Erythroblast (primary cell): ENCODE data around the gene REEP6.

ENCODE experiments used
- DNase-seq, 2 experiments: peaks; one replicate each; lab custom pipeline; 2025; lab: John Stamatoyannopoulos, UW
- GATA1 ChIP-seq: IDR thresholded peaks from 2 replicates; pipeline ENCODE4 v1.6.1; 2011; ENCODE audit warnings: low read depth, mild to moderate bottlenecking, control low read depth, low read length, moderate library complexity
- POLR2A ChIP-seq: IDR thresholded peaks from 2 replicates; pipeline ENCODE4 v1.6.1; 2011; ENCODE audit warnings: mild to moderate bottlenecking, low read length

The REEP6 gene

DNA sequence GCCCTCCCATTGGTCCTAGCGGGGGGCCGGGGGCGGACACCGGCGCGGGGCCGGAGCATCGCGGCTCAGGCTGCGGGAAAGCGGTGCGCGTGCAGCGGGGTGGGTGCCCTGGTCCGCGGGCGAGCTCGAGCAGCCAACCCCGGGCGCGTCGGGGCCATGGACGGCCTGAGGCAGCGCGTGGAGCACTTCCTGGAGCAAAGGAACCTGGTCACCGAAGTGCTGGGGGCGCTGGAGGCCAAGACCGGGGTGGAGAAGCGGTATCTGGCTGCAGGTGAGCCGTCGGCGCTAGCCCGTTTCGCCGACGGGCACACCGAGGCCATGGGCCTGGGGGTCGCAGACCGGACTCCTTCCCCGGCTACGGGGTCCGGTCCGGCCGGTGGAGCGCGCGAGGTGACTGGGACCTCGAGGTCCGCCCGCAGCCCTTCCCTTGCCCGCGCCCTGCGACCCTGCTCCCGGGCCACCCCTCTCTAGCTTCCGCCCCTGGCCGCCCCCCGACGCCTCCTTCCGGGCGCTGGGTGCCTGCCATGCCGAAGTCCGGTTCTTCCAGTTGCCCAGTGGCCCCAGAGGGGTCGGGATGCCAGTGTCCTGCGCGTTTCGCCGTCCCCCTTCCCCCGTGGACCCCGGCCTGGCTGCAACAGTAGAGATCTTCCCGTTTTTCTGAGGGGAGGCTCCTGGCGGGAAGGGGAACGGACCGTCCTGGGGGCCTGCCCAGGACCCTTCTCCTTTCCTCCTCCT lies at the start of gene REEP6:
REEP6 (plus strand) TSS at position 68 of the 735 bp plus-strand sequence; CDS start at position 157, 89 bp downstream.
- no peak for DNase-seq
- TF ChIP-seq GATA1 (no peak), POLR2A (peak; percentile 29)

- TF ChIP-seq POLR2A (no peak), GATA1 (no peak)
- DNase-seq, result no peak
These were observed 49.1 kb upstream of the REEP6 start for GRCh38 chr19:1441677-1442438.

DNA sequence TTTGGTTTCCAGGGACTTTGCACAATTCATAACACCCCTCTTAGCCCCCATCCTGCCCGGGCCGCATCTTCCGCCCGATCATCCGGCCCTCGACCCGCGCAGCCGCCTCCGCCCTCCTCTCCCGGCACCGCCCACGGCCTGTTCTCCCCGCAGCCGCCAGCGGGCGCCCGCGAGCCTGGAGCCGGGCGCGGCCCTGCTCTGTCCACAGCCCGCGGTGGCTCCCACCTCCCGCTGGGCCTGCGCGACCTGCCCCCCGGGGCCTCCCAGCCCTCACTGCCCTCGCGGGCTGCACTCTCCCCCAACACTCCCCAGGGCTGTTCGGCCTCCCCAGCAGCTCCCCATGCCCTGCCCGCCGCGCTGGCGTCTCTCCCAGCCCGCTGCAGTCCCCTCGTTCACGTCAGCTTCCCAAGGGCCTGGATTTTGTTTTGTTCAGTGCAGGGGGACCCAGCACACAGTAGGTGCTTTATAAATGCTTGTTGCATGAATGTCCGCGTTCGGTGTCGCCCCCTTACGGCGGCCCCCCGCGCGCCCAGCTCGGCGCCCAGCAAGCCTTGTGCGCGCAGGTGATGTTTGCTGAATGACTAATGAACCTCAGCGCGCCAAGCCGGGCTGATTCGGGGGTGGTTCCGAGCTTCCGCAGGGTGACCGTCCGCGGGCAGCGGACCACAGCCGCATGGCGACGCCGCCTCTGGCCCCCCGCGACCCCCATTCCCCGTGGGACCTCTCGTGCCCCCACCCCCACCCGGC lies 45.6 kb upstream of the REEP6 start:
- no peak for TF ChIP-seq GATA1
- no peak for TF ChIP-seq POLR2A
- DNase-seq, result peak; percentile 72 to 85

- TF ChIP-seq GATA1 (no peak), POLR2A (no peak)
- DNase-seq, result peak in 1 of 2 experiments; percentile 31
These were observed 44.9 kb upstream of the REEP6 start for GRCh38 chr19:1445932-1446712.

DNA sequence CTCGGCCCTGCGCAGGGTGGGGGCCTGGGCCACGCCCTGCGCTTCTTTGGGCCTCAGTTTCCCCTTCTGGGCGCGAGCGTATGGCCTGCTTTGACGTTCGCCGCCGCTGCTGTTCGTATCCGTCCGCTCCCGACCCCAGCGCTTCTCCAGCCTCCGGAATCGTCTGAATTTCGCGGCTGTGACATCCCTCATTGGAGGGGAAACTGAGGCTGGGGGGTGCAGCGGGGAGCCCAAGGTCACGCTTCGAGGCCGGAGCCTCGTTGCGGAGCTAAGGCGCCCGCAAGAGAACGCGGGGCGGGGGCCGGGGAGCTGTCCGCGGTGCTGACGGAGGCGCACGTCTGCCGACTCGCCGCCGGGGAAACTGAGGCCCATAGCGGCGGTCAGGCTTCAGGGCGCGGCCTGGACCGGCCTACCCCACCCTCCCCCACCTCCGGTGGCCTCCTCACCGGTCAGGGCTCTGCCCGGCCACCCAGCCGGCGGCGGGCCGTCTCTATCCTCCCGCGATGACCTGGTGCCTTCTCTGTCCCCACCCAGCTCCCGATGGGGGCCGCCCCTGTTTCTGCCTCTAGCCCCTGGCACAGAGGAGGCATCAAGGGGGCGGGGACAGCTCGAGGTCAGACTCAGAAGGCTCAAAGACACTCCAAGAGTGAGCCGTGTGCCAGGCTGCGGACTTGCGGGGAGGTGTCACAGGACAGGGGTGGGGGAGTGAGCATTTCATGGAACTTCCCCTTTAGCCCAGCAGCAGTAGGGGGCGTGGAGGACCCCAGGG lies 44.1 kb upstream of the REEP6 start:
- TF ChIP-seq POLR2A (no peak), GATA1 (no peak)
- DNase-seq, result peak in 1 of 2 experiments; percentile 49

DNA sequence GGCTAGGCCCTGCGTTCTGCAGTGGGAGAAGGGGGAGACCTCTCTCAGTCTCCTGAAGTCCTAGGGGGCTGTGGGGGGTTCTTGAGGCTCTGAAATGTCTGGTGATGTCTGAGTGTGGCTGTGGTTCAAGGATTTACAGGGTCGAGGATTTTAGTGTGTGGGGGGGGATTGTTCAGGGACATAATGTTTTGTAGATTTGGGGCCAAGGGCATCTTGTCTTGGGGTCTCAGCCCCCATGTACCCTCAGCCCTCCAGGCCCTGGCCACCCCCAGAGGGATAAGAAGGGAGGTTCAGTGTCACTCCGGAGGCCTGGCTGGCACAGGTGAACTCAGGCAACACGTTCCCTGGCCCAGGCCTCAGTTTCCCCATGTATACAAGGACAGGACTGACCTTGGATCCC lies 43.5 kb upstream of the REEP6 start:
- no peak for TF ChIP-seq GATA1
- no peak for TF ChIP-seq POLR2A
- no peak for DNase-seq

DNA sequence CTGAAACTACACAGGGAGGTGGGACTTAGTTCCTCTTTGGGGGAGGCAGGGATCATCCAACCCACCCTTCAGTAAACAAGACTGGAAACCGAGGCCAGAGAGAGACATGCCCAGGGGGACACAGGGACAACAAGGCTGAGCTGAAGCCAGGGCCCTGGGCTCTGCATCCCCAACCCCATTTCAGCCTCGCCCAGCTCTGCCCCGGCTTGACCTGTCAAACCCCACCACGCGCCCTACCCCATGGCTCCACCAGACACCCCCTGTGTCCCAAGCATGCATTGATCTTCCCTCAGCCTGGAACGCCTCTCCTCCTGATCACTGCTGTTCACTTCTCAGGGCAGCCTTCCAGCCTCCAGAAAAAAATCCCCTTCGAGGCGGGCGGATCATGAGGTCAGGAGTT lies 43.0 kb upstream of the REEP6 start:
- no peak for DNase-seq
- TF ChIP-seq GATA1 (no peak), POLR2A (no peak)

DNA sequence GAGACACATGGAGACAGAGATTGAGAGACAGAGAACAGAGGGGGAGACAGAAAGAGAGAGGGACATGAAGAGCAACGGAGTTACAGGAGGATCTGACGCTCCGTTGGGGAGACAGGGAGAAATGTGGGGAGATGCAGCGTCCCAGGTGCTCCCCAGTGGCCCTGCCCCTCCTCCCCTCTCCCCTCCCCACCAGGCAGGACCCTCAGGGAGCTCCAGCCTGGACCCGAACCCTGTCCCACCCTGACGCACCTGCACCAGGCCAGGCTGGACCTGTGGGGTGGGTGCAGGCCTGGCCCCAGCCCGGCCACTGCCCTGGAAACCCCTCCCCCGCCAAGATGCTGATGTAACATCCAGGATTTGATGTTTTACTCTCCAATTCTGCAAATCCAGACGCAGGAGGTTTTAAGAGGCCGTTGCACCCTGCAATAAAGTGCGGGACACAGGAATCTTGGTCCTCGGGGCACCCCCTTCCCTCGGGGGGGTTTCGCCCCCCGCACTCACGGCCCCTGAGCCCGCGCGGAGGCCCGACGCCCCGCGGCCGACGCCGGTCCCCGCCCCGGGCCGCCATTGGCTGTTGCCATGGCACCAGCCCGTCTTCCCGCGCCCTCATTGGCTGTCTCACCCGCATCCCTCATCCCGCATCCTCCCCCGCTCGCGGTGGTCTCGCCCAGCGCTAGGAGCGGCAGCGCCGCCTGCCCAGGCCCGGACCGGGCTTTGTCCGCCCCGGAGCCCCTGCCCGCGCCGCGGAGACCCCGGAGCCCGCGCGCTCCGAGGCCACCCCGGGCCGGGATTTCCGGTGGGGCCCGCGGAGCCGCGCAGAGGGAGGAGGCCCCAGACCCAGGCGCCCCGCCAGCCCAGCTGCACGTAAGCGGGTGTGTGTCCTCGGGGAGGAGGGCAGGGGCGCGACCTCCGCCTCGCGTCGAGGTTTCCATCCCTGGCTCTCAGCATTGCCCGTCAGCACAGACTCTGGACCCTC lies 41.2 kb upstream of the REEP6 start, which contains the start of gene APC2:
APC2 (plus strand) TSS at position 655 of the 976 bp plus-strand sequence. CDS start 2,881 bp downstream, outside the sequence.
- peak in 1 of 2 experiments; percentile 44 for DNase-seq
- TF ChIP-seq GATA1 (no peak), POLR2A (no peak)

DNA sequence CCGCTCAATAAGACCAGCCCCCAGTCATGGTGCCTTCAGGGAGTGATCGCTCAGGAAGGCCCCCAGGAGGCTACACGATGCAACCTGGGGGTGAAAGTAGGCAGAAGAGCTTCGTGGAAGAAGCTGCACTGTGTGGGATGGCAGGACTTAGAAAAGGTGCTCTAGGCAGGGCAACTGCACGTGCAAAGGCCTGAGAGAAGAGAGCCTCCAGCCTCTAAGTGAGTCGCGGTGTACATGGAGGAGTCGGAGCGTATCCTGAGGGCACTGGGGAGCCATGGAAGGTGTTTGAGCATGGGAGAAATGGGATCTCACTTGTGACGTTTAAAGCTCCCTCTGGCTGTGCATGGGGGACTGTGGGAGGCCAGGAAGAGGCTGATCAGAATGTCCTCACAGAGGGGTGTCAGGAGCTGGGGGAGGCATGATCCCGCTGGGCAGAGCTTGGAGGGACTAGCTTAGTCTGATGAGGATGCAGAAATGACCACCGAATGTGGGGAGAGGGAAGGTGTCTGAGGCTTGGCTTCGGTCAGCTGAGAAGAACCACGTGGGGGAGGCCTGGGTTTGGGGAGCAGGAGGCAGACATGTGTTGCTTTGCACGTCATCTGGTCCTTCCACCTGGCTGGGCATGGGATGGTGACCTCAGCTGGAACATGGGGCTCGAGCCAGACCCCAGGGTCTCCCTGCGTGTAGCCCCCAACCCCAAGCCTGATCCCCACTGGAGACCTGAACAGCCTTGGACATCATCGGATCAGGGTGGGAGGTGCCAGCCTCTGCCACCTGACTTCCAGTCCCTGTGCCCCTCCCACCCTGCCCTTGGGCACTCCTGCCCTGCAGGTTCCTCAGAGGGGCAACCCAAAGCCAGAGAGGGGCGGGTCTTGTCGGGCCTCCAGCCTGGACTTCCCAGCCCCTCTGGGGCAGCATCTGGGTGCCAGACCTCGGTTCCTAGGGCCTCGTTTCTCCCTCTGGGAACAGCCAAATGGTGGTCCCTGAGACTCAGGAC lies 39.9 kb upstream of the REEP6 start:
- no peak for DNase-seq
- TF ChIP-seq GATA1, result no peak
- TF ChIP-seq POLR2A, result no peak

DNA sequence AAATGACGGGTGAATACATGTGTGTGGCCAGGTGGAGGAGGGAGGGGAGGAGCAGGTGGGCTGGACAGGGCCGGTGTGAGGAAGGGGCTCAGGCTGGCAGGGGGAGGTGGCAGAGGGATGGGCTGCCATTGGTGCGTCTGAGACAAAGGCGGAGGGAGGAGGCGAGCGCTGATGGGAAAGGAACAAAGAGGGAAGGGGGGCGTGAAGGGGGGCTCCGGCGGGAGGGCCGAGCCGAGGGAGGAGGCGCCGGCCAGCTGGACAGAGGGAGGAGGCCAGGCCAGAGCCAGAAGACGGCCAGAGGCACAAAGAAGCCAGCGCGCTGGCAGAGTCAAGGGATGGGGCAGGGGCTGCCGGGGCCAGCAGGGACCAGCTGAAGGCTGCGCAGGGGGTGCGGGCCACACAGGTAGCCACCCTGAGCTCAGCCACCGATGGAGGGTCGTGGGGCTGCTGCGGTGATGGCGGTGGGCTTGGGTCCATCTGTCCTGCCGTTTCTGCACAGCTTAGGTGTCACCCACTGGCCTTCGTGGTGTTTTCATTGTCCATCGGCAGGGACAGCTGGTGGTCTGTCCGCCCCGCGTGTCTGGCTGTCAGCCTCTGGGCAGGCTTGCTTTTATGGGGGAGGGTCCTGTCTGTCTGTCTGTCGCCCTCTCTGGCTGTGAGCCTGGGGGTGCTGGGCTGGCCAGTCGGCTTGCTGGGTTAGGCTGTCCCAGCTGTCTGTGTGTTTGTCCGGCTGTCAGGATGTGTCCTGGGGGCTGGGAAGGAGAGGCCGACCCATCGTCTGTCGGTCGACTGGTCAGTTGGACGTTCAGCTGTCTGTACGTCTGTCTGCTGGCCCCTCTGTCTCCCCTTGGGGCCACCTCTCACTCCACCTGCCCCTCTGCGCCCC lies 38.8 kb upstream of the REEP6 start:
- TF ChIP-seq GATA1 (no peak), POLR2A (no peak)
- no peak for DNase-seq
